D341Med (cell line): ENCODE measurements around the gene SLC34A1.
"Not testable (repeated sequence)": the region's sequence is repeated elsewhere in the genome, so short reads cannot be mapped to it uniquely, and the experiment has no call there.

ENCODE experiments used
- DNase-seq: peaks from one replicate; pipeline ENCODE4 v3.0.0; 2012; ENCODE audit warnings: low spot score

Gene SLC34A1

GRCh38 chr5:177368869-177369644, 15.2 kb upstream of the SLC34A1 start:
- peak; percentile 65 for DNase-seq

GRCh38 chr5:177369645-177370440, 14.4 kb upstream of the SLC34A1 start:
- no peak for DNase-seq

GRCh38 chr5:177370488-177371119, 13.6 kb upstream of the SLC34A1 start:
- no peak for DNase-seq

GRCh38 chr5:177371120-177372033, 12.9 kb upstream of the SLC34A1 start:
- DNase-seq = no peak

GRCh38 chr5:177372034-177372896, 12.0 kb upstream of the SLC34A1 start:
- no peak for DNase-seq

GRCh38 chr5:177372910-177373309, 11.3 kb upstream of the SLC34A1 start:
- no peak for DNase-seq

GRCh38 chr5:177373806-177374205, 10.4 kb upstream of the SLC34A1 start:
- DNase-seq = no peak

- no peak for DNase-seq
Observed at GRCh38 chr5:177374211-177374610, 10.0 kb upstream of the SLC34A1 start.

GRCh38 chr5:177375516-177375915, 8.7 kb upstream of the SLC34A1 start:
- DNase-seq = not testable (repeated sequence)

- no peak for DNase-seq
Observed at GRCh38 chr5:177376107-177376506, 8.1 kb upstream of the SLC34A1 start.

GRCh38 chr5:177377851-177378776, 6.1 kb upstream of the SLC34A1 start:
- no peak for DNase-seq

- no peak for DNase-seq
Observed at GRCh38 chr5:177378884-177379883, 5.0 kb upstream of the SLC34A1 start.

GRCh38 chr5:177380805-177381126, 3.5 kb upstream of the SLC34A1 start:
- no peak for DNase-seq

- peak; percentile 62 for DNase-seq
Observed at GRCh38 chr5:177382423-177383029, 1.7 kb upstream of the SLC34A1 start.

- DNase-seq = no peak
Observed at GRCh38 chr5:177383181-177383580, 1.1 kb upstream of the SLC34A1 start.

- DNase-seq = no peak
Observed at GRCh38 chr5:177385720-177386119, 1.5 kb downstream of the SLC34A1 start.

GRCh38 chr5:177386542-177386941, 2.3 kb downstream of the SLC34A1 start:
- DNase-seq = no peak

- no peak for DNase-seq
Observed at GRCh38 chr5:177387405-177387804, 3.2 kb downstream of the SLC34A1 start.
